HEK293 (cell line): ENCODE data around the gene PIK3CD.

ENCODE experiments used
- ATF2 ChIP-seq: fragments of 450-650 bp; formaldehyde crosslinking; IDR thresholded peaks from 2 replicates; pipeline ENCODE4 v1.5.1; 2016; ENCODE audit warnings: missing biosample characterization, missing genetic modification characterization, low read depth
- CTCF ChIP-seq: fragments of 450-650 bp; formaldehyde crosslinking; IDR thresholded peaks from 2 replicates; pipeline ENCODE4 v1.5.1; 2016; ENCODE audit warnings: missing biosample characterization, missing genetic modification characterization
- MYNN ChIP-seq: fragments of 450-650 bp; formaldehyde crosslinking; IDR thresholded peaks from 2 replicates; pipeline ENCODE4 v1.5.1; 2016; ENCODE audit warnings: missing biosample characterization, missing genetic modification characterization, borderline replicate concordance
- REST ChIP-seq: fragments of 450-650 bp; formaldehyde crosslinking; IDR thresholded peaks from 2 replicates; pipeline ENCODE4 v1.5.1; 2016; ENCODE audit warnings: missing biosample characterization, missing genetic modification characterization
- ZNF138 ChIP-seq: fragments of 450-650 bp; formaldehyde crosslinking; IDR thresholded peaks from 2 replicates; pipeline ENCODE4 v1.5.1; 2016; ENCODE audit warnings: missing biosample characterization, missing genetic modification characterization, borderline replicate concordance
- ZNF624 ChIP-seq: fragments of 450-650 bp; formaldehyde crosslinking; IDR thresholded peaks from 2 replicates; pipeline ENCODE4 v1.5.1; 2017; ENCODE audit warnings: missing biosample characterization, missing genetic modification characterization
- ZSCAN5A ChIP-seq: fragments of 450-650 bp; formaldehyde crosslinking; IDR thresholded peaks from 2 replicates; pipeline ENCODE4 v1.5.1; 2016; ENCODE audit warnings: missing biosample characterization, missing genetic modification characterization

- TF ChIP-seq CTCF (tag by site-specific recombination) = no peak
- TF ChIP-seq MYNN (tag by site-specific recombination) = no peak
- TF ChIP-seq REST (tag by site-specific recombination) = no peak
- TF ChIP-seq ATF2 = no peak
- TF ChIP-seq ZNF624 = no peak
- no peak for TF ChIP-seq ZSCAN5A (tag by site-specific recombination)
- TF ChIP-seq ZNF138 (tag by site-specific recombination) = no peak
These were observed 58.5 kb downstream of the PIK3CD start for GRCh38 chr1:9710037-9710436.
